NB4 (cell line): ENCODE results near the gene SLC17A2.
"Not testable (repeated sequence)": the region's sequence is repeated elsewhere in the genome, so short reads cannot be mapped to it uniquely, and the experiment has no call there.

ENCODE experiments used
- DNase-seq: peaks from one replicate; pipeline ENCODE4 v3.0.0; 2010; ENCODE audit warnings: low read depth
- H3K4me3 ChIP-seq: one replicate; pipeline ENCODE4 v1.5.1; 2011; ENCODE audit warnings: mild to moderate bottlenecking, low read depth, low read length, moderate library complexity
- CTCF ChIP-seq: IDR thresholded peaks from one replicate; pipeline ENCODE4 v1.5.1; 2012; ENCODE audit warnings: low read depth, low read length
- MAX ChIP-seq: IDR thresholded peaks from 2 replicates; pipeline ENCODE4 v1.6.1; 2011; ENCODE audit warnings: low read depth, low read length
- MYC ChIP-seq: IDR thresholded peaks from 2 replicates; pipeline ENCODE4 v1.6.1; 2011; ENCODE audit warnings: low read depth, low read length
- POLR2A ChIP-seq: IDR thresholded peaks from 2 replicates; pipeline ENCODE4 v1.6.1; 2011; ENCODE audit warnings: mild to moderate bottlenecking; ENCODE audit not compliant: insufficient read length; ENCODE audit errors: extremely low read depth

SLC17A2 gene

DNA sequence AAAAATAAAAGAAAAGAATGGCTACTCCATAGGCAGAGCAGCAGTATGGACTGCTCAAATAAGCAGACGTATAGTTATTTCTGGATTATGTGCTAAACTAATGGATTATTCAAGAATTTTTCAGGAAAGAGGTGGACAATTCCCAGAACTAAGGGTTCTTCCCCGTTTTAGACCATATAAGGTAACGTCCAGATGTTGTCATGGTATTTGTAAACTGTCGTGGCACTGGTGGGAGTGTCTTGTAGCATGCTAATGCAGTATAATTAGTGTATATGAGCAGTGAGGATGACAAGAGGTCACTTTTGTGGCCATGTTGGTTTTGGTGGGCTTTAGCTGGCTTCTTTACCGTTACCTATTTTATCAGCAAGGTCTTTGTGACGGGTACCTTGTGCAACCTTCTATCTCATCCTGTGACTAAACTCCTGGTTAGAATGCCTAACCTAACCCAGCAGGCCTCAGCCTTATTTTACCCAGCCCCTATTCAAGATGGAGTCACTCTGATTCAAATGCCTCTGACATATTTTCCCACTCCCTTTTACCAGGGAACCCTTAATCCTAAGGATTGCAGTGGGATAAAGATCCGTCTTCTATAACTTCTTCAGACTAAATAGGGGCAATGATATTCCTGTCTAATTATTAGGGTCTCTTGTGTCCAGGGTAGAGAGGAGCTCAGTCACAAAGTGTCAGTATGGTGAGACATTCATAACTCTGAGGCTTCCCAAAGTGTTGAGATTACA is 21.0 kb upstream of the SLC17A2 start:
- no peak for DNase-seq
- TF ChIP-seq POLR2A: no peak
- no peak for TF ChIP-seq MAX
- no peak for TF ChIP-seq CTCF
- no peak for TF ChIP-seq MYC
- H3K4me3 ChIP-seq: no peak overlapping the region

- no peak overlapping the region for H3K4me3 ChIP-seq
- TF ChIP-seq MYC (no peak), MAX (no peak), CTCF (no peak), POLR2A (no peak)
- no peak for DNase-seq
Measured at GRCh38 chr6:25950297-25950696, 19.8 kb upstream of the SLC17A2 start.

DNA sequence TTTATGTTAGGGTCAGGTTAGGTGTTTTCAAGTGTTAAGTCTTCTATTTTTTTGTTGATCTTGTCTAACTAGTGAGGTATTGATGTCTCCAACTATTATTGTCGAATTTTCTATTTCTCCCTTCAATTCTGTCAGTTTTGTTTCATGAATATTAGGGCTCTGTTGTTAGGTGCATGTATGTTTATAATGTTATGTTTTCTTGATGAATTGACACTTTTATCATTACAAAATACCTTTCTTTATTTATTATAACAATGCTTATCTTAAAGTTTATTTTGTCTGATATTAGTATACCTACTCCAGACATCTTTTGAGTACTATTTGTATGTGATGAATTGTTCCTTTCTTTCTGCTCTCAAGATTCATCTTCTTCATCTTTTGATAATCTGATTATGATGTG is 19.2 kb upstream of the SLC17A2 start:
- no peak for TF ChIP-seq MAX
- no peak for DNase-seq

GRCh38 chr6:25947492-25947891 is 17.0 kb upstream of the SLC17A2 start:
- not testable (repeated sequence) for DNase-seq, H3K4me3 ChIP-seq

More for the DNA sequence above, 19.2 kb upstream of the SLC17A2 start:
- no peak overlapping the region for H3K4me3 ChIP-seq

DNA sequence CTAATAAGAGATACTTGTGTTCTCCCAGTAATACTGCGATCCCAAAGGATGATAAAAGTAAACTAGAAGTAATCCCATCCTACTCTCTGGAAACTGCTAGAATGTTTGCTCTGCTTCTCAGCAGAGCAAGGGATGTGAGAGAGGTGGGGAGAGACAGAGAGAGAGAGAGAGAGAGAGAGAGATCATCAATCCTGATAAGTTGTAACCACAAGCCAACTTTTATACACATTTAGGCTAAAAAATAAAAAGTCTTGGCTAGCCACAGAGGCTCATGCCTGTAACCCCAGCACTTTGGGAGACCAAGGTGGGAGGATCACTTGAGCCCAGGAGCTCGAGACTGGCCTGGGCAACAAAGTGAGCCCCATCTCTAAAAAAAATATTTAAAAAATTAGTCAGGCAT is 16.1 kb upstream of the SLC17A2 start:
- no peak overlapping the region for H3K4me3 ChIP-seq
- no peak for DNase-seq
- no peak for TF ChIP-seq POLR2A
- TF ChIP-seq MYC: no peak
- no peak for TF ChIP-seq MAX
- no peak for TF ChIP-seq CTCF

DNA sequence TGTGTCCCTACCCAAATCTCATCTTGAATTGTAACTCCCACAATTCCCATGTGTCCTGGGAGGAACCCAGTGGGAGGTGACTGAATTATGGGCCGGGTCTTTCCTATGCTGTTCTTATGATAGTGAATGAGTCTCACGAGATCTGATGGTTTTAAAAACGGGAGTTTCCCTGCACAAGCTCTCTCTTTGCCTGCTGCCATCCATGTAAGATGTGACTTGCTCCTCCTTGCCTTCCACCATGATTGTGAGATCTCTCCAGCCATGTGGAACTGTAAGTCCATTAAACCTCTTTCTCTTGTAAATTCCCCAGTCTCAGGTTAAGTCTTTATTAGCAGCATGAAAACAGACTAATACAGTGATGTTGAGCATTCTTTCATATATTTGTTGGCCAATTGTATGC is 15.2 kb upstream of the SLC17A2 start:
- DNase-seq, H3K4me3 ChIP-seq: not testable (repeated sequence)

GRCh38 chr6:25944688-25945574 is 14.4 kb upstream of the SLC17A2 start:
- DNase-seq: no peak
- TF ChIP-seq CTCF: no peak
- TF ChIP-seq MYC: no peak
- TF ChIP-seq POLR2A: no peak
- no peak overlapping the region for H3K4me3 ChIP-seq
